Measurements from ENCODE around the gene SCML2. TPM values are rescaled to one million over a fixed set of nuclear protein-coding genes. Genes with fewer than 3 reads are reported as not detected.

SCML2 gene
- polyA plus RNA-seq, 2 of the 4 experiments (the other 2 are of a cell fraction): 8.0 to 13.9 TPM

DNA sequence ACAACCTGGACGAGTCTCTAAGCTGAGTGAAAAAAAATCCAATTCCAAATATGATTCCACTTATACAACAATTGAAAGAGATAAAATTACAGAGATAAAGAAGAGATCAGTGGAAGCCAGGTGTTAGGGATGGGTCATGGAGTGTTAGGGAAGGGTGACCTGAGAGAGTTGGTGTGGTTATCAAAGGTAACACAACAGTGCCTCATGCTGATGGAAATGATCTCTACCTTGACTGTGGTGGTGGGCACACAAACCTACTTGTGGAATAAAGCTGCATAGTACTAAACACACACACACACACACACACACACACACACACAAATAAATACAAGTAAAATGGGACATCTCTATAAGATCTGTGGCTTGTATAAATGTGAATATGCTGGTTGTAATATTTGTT lies 159.8 kb downstream of the SCML2 start:
- Histone ChIP-seq H3K9me3 (no peaks in the 10 kb centered on the region), H3K4me2 (no peak overlapping the region), H3K27ac (no peak overlapping the region), H3K4me3 (no peak overlapping the region), H3K4me1 (no peaks in the 10 kb centered on the region)
- FAIRE-seq: peak; percentile 77
- no peak for ATAC-seq
- 8% methylated on average over 1 of the region's 1 CpG for WGBS (ENCODE audit: missing lambda C conversion rate)
- TF ChIP-seq RAD21 (conservative IDR thresholded peaks at IDR 0.05 in 1 of 2, IDR thresholded peaks at IDR 0.05 in 1 of 2): peak in 1 of 2 experiments; percentile 10; a peak in 1 of 5 replicates
- TF ChIP-seq, protein P1, sequence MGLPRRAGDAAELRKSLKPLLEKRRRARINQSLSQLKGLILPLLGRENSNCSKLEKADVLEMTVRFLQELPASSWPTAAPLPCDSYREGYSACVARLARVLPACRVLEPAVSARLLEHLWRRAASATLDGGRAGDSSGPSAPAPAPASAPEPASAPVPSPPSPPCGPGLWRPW (IDR thresholded peaks at IDR 0.05): no peak
- CTCF ChIA-PET: no interaction called here
- DNase-seq (ENCODE audit: low read depth in 1 of 2, low spot score in 1 of 2): no peak
- POLR2A ChIA-PET: no interaction called here

Small RNAs within 50 kb of the gene (small RNA-seq; reads per million reads assigned to genes)
- gene RF00019 (0 reads per million in 6 experiments), gene TMSB10P2 (0 reads per million in 6 experiments)

Other genes starting within 250 kb of the SCML2 start
- not detected in 2 replicates for gene BEND2, start 133.8 kb downstream of the SCML2 start, polyA plus RNA-seq (2011; rRNA removed)
- not detected in 3 replicates for gene BEND2, start 133.8 kb downstream of the SCML2 start, polyA plus RNA-seq (2017; fragmentation: RNase III; extraction: RNeasy Plus Mini Kit Qiagen cat#74134 plus additional on column Dnase treatment)
- 19.4 and 22.8 TPM in 2 replicates for gene CDKL5, start 70.9 kb upstream of the SCML2 start, polyA plus RNA-seq (2011; rRNA removed)
- gene CDKL5, start 70.9 kb upstream of the SCML2 start, polyA plus RNA-seq (2017; fragmentation: RNase III; extraction: RNeasy Plus Mini Kit Qiagen cat#74134 plus additional on column Dnase treatment): 4.9 to 5.4 TPM (median 5.3 TPM) in 3 replicates

Measured in A549 (cell line).